HG03159 (cell line): ENCODE measurements around the gene CPNE6.
A peak's percentile ranks its signal among the peaks of the same experiment; 100 is the strongest.

ENCODE experiments used
- ATAC-seq: cut with Tn5 transposase; IDR thresholded peaks from one replicate; pipeline ENCODE4 v1.9.1; 2021; ENCODE audit warnings: mild to moderate bottlenecking, moderate library complexity; ENCODE audit not compliant: unreplicated experiment

CPNE6 gene

GRCh38 chr14:24084440-24084839, 13.1 kb downstream of the CPNE6 start:
- no peak for ATAC-seq

- no peak for ATAC-seq
Observed at GRCh38 chr14:24085215-24085614, 13.9 kb downstream of the CPNE6 start.

GRCh38 chr14:24086193-24086955, 15.0 kb downstream of the CPNE6 start:
- no peak for ATAC-seq

- ATAC-seq = no peak
Observed at GRCh38 chr14:24087004-24087403, 15.6 kb downstream of the CPNE6 start.

- no peak for ATAC-seq
Observed at GRCh38 chr14:24088095-24088494, 16.7 kb downstream of the CPNE6 start.

GRCh38 chr14:24089890-24090289, 18.5 kb downstream of the CPNE6 start:
- no peak for ATAC-seq

GRCh38 chr14:24092110-24092504, 20.7 kb downstream of the CPNE6 start:
- no peak for ATAC-seq

GRCh38 chr14:24092505-24093206, 21.3 kb downstream of the CPNE6 start:
- ATAC-seq = no peak

GRCh38 chr14:24093207-24093900, 22.0 kb downstream of the CPNE6 start:
- ATAC-seq = no peak

- peak; percentile 33 for ATAC-seq
Observed at GRCh38 chr14:24093901-24094840, 22.8 kb downstream of the CPNE6 start, which contains the start of gene PCK2. Gene PCK2 (plus strand): TSS chr14:24094311. CDS start chr14:24094406, 95 bp downstream.

GRCh38 chr14:24094841-24095270, 23.5 kb downstream of the CPNE6 start:
- peak; percentile 2 for ATAC-seq

GRCh38 chr14:24095271-24096068, 24.1 kb downstream of the CPNE6 start:
- ATAC-seq = peak; percentile 72

GRCh38 chr14:24096545-24097181, 25.3 kb downstream of the CPNE6 start:
- no peak for ATAC-seq

- ATAC-seq = no peak
Observed at GRCh38 chr14:24098229-24098926, 27.0 kb downstream of the CPNE6 start.

- ATAC-seq = no peak
Observed at GRCh38 chr14:24098927-24099813, 27.8 kb downstream of the CPNE6 start.

GRCh38 chr14:24100197-24100981, 29.0 kb downstream of the CPNE6 start:
- no peak for ATAC-seq

- no peak for ATAC-seq
Observed at GRCh38 chr14:24100982-24101494, 29.7 kb downstream of the CPNE6 start.
